ENCODE data around the gene ADGRE2.
"Not testable (repeated sequence)": the region's sequence is repeated elsewhere in the genome, so short reads cannot be mapped to it uniquely, and the experiment has no call there.

Gene ADGRE2

DNA sequence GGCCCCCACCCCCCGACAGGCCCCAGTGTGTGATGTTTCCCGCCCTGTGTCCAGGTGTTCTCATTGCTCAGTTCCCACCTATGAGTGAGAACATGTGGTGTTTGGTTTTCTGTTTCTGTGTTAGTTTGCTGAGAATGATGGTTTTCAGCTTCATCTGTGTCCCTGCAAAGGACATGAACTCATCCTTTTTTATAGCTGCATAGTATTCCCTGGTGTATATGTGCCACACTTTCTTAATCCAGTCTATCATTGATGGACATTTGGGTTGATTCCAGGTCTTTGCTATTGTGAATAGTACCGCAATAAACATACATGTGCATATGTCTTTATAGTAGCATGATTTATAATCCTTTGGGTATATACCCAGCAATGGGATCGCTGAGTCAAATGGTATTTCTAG is 715 bp downstream of the ADGRE2 start:
- not testable (repeated sequence) for DNase-seq

DNA sequence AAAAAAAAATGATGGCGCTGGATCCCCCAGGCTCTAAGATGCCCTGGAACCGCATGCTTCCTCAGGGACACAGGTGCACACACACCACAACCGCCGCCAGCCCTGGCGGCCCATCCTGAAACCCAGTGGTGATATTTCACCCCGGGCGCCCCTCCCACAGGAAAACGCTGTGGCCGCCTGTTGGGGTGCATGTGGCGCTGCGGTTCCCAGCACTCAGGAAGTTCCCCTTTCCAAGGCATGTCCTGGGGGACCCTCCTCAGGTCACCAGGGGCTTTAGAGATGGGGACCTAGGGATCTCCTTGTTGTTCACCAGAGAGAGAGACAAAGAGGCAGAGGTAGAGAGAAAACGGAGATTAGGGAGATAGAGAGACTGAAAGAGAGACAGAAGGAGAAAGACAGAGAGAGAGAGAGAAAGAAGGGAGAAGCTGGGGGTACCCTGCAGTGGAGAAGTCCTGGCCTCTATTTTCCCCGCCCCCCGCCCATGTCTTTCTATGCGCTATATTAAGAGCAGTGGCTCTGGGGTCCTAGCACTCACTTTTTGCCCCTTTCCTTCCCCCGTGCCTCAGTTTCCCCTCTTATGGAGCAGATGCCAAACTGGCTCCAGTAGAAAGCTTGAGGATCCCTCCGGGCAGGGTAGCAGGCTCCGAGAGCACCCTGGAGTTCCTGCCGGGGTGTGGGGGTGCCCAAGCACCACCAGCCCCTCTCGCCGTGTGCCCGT is 2.3 kb downstream of the ADGRE2 start:
- no peak for DNase-seq

DNA sequence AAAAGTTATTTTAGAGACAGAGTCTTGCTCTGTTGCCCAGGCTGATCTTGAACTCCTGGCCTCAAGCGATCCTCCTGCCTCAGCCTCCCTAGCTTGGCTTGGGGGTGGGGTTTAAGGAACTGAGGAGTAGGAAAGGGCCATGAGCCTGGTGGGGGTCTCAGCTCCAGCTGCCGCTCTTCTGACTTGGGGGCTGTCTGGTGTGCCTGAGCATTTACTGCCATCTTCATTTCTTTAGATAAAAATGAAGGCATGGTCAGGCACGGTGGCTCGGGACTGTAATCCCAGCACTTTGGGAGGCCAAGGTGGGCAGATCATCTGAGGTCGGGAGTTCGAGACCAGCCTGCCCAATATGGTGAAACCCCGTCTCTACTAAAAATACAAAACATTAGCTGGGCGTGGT is 3.0 kb downstream of the ADGRE2 start:
- not testable (repeated sequence) for DNase-seq

DNA sequence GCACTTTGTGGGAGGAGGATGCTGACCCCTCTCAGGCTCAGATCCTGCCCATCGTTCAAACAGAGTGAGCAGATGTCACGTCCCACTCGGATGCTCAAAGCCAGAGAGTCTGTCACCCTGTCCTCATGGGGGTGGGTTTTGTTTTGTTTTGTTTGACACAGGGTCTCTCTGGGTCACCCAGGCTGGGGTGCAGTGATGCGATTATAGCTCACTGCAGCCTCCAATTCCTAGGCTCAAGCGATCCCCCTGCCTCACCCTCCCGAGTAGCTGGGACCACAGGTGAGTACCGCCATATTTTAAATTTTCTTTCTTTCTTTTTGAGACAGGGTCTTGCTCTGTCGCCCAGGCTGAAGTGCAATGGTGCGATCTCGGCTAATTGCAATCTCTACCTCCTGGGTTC is 4.0 kb downstream of the ADGRE2 start:
- DNase-seq: no peak

DNA sequence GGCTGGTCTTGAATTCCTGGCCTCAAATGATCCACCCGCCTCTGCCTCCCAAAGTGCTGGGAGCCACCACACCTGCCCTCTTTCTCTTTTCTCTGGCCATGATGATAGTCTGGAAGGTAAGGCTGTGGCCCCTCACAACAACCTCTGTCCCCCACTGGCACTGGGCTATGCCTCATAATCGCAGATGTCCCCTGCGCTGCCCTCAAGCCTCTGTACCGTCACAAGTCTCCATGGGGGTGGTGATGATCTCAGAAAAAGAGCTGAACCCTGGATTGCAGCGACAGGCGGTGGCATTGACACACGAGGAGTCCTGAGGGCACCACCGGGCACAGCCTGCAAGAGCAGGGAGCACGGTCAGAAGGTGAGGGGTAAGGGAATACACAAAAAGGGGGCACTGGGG is 4.6 kb downstream of the ADGRE2 start:
- DNase-seq: not testable (repeated sequence)

DNA sequence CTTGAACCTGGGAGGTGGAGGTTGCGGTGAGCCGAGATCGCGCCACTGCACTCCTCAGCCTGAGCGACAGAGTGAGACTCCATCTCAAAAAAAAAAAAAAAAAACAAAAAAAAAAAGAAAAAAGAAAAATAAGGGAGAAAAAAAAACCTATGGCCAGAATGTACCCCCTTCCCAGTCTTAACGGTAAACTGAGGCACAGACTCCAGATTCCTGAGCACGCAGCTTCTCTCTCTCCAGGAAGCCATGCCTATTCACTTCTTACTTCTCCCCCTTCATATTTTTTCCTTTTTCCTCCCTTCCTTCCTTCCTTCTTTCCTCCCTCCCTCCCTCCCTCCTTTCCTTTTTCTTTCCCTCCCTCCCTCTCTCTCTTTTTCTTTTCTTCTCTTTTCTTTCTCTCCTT is 5.4 kb downstream of the ADGRE2 start:
- DNase-seq: no peak

DNA sequence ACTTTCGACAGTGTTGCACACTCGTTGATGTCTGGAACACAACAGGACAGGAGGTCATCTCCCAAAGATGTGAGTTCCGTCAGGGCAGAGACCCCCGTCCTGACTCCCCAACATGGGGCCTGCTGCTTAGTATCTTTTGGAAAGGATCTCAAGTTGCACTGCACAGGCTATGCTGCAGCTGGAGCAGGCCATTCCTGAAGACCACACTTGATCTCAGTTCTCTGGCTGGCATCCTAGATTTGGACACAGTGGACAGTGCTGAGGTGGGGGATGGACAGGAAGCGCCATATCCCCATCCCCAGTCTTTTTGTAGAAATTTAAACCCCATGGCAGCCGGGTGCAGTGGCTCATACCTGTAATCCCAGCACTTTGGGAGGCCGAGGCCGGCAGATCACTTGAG is 5.9 kb downstream of the ADGRE2 start:
- no peak for DNase-seq

DNA sequence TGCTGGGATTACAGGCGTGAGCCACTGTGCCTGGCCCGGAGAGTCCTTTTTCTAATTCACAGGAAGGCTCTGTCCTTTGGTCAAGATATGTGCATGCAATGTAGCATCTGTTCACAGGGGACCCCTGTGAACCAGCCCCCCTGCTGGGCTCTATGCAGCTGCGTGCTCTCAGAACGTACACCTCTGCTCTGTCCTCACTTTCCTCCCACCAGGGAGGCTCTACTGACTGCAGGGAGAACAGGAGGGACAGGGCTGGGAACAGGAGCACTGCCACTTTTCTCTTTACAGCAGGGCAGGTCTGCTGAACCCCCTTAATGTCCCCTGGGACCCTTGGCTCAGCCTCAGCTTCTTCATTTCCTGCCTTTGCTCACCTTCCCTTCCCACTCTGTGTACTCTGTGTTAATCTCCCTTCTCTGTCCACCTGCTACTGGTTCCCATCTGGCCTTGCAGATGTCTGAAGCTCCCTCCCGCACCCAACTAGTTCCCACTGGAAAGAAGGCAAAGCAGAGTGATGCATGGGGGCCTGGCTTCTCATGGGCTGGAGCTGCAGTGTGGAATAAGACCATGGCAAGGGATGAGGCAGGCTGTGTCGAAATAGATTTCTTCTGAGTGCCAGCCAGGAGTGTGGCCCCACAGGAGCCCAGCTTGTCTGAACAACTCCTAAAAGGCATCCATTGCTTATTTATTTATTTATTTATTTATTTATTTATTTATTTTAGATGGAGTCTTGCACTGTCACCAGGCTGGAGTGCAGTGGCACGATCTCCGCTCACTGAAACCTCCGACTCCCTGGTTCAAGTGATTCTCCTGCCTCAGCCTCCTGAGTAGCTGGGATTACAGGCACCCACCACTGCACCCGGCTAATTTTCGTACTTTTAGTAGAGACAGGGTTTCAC is 7.2 kb downstream of the ADGRE2 start:
- DNase-seq: no peak

DNA sequence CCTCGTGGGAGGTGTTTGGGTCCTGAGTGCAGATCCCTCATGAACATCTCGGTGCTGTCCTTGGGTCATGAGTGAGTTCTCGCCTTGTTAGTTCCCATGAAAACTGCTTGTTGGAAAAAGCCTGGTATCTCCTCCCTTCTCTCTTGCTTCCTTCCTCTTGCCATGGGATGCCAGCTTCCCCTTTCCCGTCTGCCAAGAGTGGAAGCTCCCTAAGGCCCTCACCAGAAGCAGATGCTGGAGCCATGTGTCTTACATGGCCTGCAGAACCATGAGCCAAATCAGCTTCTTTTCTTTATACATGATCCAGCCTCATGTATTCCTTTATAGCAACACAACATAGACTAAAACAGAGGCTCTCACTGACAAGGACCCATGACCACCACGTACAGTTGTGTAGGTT is 8.2 kb downstream of the ADGRE2 start:
- DNase-seq: no peak

DNA sequence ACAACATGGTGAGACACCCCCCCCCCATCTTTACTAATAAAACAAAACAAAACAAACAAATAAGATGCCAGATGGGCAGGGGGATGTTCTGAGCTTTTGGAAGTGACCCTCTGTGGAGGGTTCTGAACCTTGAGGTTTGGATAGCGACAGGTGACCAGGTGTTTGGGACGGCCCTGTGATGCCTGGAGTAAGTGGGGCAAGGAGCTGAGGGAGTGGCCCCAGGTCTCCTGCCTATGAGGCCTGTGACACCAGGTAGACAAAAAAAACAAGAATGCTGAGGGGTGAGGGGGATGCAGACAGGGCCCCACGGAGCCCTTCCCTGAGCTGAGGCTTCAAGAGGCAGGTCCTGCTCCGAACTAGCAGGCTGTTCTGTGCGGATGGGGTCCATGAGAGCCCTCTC is 9.2 kb downstream of the ADGRE2 start:
- DNase-seq: no peak

DNA sequence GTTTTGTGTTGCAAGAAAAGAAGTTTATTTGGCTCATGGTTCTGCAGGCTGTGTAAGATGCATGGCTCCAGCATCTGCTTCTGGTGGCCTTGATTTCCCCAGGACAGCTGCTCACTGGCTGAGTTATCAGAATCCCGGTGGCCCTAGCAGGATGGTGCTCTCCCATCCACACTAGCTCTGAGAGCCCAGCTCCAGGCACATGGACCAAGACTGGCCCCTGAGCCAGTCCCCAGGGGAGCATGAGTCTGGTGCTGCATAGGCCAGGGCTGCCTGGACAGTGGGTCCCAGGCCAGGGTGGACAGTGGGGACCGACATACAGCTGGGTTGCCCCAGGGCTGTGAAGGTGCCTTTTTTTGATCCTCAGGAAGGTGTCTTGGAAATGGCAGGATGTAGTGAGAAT is 10.4 kb downstream of the ADGRE2 start:
- no peak for DNase-seq

DNA sequence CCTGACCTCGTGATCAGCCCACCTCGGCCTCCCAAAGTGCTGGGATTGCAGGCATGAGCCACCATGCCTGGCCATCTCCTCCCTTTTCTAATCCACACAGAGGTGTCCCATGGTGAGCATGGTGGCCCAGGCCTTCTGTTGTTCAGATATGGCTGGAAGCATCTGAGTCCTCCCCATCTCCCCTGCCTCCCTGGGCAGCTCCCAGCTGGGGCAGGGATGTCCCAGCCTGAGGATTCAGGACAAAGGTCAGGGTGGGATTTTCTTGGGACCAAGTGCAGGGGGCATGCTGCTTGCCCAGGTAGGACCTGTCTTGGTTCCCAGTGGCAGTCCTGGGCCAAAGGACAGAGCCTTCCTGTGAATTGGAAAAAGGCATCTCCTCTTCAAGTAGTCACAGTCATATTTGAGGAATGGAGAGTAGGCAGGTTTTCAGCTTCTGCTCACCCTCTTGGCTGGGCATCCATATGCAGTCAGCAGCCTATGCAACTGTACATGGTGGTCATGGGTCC is 10.8 kb downstream of the ADGRE2 start:
- DNase-seq: no peak

DNA sequence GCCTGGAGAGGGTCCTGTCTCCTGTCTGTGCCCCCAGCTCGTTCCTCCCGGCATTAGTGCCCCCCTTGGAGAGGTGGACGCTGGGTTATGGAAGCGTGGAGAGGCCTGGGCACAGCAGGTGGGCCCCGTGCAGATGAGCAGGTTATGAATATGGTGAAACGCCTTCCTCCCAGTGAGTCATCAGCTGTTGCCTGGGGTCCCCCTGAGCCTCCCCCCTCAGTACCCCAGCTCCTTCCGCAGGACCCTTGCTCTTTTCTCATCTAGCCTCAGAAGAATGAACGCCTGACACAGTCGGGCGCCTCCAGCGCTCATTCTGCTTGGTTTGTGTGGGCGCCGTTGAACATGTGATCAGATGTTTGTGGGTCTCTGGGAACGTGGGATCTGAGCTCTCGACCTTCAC is 12.5 kb downstream of the ADGRE2 start:
- DNase-seq: not testable (repeated sequence)

DNA sequence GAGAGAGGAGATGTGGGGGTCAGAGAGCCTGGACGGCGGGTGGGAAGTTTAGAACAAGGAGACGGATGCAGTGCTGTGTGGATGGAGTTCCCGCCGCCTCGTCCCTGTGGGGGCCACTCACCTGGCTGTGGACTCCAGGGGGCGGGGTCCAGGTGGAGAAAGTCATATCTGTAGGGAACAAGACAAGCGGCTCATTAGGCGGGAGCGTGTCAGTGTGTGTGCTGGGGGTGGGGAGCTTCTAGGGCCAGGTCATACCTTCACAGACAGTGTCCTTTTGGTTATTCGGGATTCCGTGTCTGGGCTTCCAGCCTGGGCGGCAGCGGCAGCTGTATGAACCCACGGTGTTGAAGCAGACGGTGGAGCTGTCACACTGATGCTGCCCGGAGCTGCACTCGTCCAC is 13.0 kb downstream of the ADGRE2 start:
- DNase-seq: not testable (repeated sequence)

DNA sequence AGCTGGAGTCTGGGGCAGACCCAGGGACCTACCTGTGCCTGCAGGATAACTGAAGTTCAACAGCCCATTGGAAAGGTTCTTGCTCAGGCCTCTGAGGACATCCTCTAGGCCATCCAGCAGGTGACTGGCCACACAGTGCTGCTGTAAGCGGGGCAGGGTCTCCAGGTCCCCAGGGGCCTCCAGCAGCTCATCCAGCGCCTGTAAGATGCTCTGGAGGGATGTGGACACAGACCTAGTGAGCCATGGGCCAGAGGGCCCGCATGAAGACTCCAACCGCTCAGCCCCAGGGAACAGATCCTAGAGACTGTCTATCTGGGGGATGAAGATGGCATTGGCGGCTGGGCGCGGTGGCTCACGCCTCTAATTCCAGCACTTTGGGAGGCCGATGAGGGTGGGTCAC is 14.0 kb downstream of the ADGRE2 start:
- no peak for DNase-seq

DNA sequence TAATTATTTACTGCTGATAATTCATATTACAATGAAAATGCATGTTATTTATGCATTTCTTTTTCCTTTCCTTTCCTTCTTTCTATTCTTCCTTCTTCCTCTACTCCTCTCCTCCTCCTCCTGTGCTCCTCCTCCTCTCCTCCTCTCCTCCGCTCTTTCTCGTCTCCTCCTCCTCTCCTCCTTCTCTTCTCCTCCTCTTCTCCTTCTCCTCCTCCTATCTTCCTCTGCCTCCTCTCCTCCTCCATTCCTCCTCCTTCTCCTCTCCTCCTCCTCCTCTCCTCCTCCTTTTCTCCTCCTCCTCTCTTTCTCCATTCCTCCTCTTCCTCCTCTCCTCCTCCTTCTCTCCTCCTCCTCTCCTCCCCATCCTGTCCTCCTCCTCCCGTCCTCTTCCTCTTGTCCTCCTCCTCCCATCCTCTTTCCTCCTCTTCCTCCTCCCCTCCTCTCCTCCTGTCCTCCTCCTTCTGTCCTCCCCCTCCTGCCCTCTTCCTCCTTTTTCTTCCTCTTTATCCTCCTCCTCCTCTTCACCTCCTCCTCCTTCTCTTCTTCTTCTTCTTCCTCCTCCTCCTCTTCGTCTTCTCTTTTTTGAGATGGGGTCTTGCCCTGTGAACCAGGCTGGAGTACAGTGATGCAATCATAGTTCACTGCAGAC is 14.7 kb downstream of the ADGRE2 start:
- DNase-seq: no peak

DNA sequence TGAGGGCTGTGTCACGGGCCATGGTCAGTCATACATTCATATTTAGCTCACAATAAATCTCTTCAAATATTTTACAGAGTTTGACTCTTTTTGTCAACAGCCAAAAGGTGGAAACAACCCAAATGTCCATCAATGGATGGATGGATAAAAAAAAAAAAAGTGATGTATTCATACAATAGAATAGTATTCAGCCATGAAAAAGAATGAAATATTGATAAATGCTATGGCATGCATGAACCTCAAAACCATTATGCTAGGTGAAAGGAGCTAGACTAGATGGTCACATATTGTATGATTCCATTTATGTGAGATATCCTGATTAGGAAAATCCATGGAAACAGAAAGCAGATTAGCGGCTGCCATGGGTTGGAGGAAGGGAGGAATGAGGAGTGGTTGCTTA is 16.2 kb downstream of the ADGRE2 start:
- no peak for DNase-seq

DNA sequence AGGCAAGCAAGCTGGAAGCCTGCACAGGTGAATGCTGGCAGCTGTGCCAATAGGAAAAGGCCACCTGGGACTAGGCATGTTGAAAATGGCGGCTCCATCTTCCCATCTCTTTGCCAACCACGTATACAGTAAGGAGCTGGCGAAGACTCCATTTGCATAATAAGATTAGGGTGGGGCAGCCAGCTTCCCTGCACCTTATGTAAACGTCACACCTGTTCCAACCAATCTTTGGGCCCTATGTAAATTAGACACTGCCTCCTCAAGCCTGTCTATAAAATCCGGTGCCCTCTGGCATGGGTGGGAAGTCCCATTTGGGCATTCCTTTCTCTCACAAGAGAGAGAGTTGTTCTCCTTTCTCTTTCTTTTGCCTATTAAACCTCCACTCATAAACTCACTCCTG is 16.8 kb downstream of the ADGRE2 start:
- no peak for DNase-seq

DNA sequence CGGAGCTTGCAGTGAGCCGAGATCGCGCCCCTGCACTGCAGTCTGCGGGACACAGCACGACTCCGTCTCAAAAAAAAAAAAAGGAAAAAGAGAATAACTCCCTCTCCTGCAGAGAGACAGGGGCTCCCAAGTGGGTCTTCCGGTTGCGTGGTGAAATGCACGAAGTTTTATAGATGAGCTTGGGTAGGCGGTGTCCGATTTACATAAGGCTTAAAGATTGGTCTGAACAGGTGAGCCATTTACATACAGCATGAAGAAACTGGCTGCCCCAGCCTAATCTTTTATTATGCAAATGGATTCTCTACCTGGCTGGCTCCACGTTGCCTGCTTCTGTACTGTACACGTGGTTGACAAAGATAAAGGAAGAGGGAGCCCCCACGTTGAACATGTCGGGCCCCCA is 19.5 kb downstream of the ADGRE2 start:
- no peak for DNase-seq

DNA sequence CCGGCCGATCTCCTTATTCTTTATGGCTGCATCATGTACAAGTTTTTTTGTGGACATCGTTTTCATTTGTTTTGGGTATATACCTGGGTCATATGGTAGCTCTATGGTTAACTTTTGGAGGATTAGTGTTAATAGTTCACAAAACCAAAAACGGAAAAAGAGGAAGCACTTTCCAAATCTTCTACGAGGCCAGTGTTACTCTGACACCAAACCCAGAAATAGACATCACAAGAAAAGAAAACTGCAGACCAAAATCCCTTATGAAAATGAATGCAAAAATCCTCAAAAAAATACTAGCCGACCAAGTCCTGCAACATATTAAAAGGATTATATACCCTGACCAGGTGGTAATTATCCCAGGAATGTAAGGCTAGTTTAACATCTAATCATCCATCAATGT is 29.8 kb downstream of the ADGRE2 start:
- no peak for DNase-seq

DNA sequence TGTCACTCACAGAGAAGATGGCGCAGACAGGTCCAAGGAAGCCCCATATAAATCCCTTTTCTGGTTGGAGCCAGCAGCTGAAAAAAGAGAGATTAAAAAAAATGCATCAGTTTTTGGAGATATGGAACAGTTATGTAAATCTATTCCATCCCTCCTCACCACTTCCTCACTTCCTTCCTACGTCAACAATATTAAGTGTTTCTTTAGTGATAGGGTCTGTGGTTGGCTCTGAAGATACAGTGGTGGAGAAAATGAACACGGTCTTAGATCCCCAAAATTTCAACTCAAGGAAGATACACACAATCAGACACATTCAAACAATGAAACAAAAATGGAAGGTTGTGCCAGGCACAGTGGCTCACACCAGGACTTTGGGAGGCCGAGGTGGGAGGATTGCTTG is 31.5 kb downstream of the ADGRE2 start:
- no peak for DNase-seq

DNA sequence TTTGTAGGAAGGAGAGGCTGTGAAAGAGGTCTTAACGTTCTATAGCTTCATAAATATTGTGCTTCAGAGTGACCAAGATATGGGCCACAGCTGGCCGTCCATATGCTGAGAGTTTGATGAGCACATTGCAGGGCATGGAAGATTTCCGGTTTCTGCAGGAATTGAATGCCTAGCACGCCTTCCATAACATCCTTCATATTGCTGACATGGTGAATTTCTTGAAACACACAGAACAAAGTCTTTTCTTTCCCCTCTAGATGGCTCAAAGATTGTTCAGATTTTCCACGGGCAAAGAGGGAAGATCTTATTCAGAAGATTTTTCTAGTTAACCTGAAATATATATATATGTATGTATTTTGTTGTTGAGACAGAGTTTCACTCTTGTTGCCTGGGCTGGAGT is 42.4 kb downstream of the ADGRE2 start:
- DNase-seq: no peak

DNA sequence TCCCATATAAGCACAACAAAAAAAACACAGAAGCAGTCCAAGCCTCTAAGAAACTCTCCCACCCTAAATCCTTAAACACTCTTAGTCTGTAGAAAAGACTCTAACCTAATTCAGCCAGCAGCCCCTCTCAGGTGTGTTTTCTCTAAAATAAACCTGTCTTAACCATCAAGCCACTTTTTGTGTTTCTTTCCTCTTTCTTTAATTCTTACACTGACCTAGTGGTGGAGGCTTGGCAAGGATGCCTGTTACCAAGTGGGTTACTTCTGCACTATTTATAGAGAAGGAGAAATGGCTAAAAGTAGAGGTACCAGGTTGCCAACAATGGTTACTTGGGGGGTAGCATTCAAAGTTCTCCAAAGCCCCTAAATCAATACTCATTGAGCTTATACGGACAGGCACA is 44.8 kb downstream of the ADGRE2 start:
- DNase-seq: no peak

DNA sequence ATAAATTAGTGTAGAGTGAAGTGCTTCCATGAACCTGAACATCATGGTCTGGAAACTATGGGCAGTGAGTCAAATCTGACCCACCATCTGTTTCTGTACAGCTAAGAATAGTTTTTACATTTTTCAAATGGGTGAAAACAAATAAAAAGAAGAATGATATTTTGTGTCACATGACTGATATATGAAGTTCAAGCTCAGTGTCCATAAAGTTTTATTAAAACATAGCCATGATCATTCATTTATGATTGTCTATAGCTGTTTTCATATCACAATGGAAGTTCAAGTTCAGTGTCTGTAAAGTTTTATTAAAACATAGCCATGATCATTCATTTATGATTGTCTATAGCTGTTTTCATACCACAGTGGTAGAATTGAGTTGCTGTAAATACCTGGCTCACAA is 45.9 kb downstream of the ADGRE2 start:
- DNase-seq: no peak

Data from stimulated activated CD4-positive, alpha-beta T cell treated with anti-CD3 and anti-CD28 coated beads, Interleukin-2, amount 100 ng/mL, for 24 hours (primary cell).